DND-41 (cell line): ENCODE measurements around the gene SH3TC2.

ENCODE experiments used
- CTCF ChIP-seq: IDR thresholded peaks from 2 replicates; pipeline ENCODE4 v1.5.1; 2012; ENCODE audit warnings: borderline replicate concordance, low read length, moderate library complexity, mild to moderate bottlenecking; ENCODE audit not compliant: poor library complexity, severe bottlenecking; ENCODE audit errors: extremely low read depth
- EZH2 ChIP-seq: IDR thresholded peaks from 3 replicates; pipeline ENCODE4 v1.6.1; 2012; ENCODE audit warnings: borderline replicate concordance, low read depth, mild to moderate bottlenecking, moderate library complexity, low read length, inconsistent platforms; ENCODE audit not compliant: severe bottlenecking

- TF ChIP-seq CTCF: no peak
- TF ChIP-seq EZH2: no peak
Observed at GRCh38 chr5:148973455-148973854, 89.4 kb downstream of the SH3TC2 start.
